ENCODE results near the gene KCNB1.

GRCh38 chr20:49470922-49471321 is 11.5 kb downstream of the KCNB1 start:
- TF ChIP-seq CTCF (IDR thresholded peaks at IDR 0.05; ENCODE audit: poor library complexity, severe bottlenecking) (no peak), EZH2 (IDR thresholded peaks at IDR 0.05; ENCODE audit: borderline replicate concordance, insufficient read depth, low read length, poor library complexity, severe bottlenecking) (no peak), REST (IDR thresholded peaks at IDR 0.05; ENCODE audit: borderline replicate concordance) (no peak), POLR2AphosphoS5 (IDR thresholded peaks at IDR 0.05) (no peak), TAF1 (IDR thresholded peaks at IDR 0.05; ENCODE audit: low read depth) (no peak)
